ACC112 (cell line): ENCODE data around the gene SLX1A.
"Not testable (repeated sequence)": the region's sequence is repeated elsewhere in the genome, so short reads cannot be mapped to it uniquely, and the experiment has no call there.

Experiments used
- H2AFZ ChIP-seq: fragments of 200-600 bp; sonication (generic); one replicate; pipeline ENCODE4 v1.6.0; 2017; ENCODE audit warnings: antibody characterized with exemption, low read length; ENCODE audit not compliant: unreplicated experiment
- H3K27ac ChIP-seq: fragments of 200-600 bp; sonication (generic); 2 replicates; pipeline ENCODE4 v1.5.1; 2014; ENCODE audit warnings: low read depth, mild to moderate bottlenecking, antibody characterized with exemption, low read length, moderate library complexity
- H3K27me3 ChIP-seq: fragments of 200-600 bp; sonication (generic); 2 replicates; pipeline ENCODE4 v1.6.1; 2014; ENCODE audit warnings: mild to moderate bottlenecking, antibody characterized with exemption, low read length, moderate library complexity, mixed read lengths; ENCODE audit not compliant: insufficient read depth
- H3K36me3 ChIP-seq: fragments of 200-600 bp; sonication (generic); 2 replicates; pipeline ENCODE4 v1.6.1; 2016; ENCODE audit warnings: mild to moderate bottlenecking, antibody characterized with exemption, low read length, moderate library complexity, mixed read lengths; ENCODE audit not compliant: insufficient read depth
- H3K4me1 ChIP-seq: fragments of 200-600 bp; sonication (generic); one replicate; pipeline ENCODE4 v1.6.1; 2016; ENCODE audit warnings: low read length, mixed read lengths; ENCODE audit not compliant: insufficient read depth, unreplicated experiment, control insufficient read depth
- H3K4me3 ChIP-seq: fragments of 200-600 bp; sonication (generic); 2 replicates; pipeline ENCODE4 v1.5.1; 2014; ENCODE audit warnings: mild to moderate bottlenecking, low read depth, low read length
- H3K79me2 ChIP-seq: fragments of 200-600 bp; sonication (generic); one replicate; pipeline ENCODE4 v1.6.0; 2016; ENCODE audit warnings: low read length; ENCODE audit not compliant: control insufficient read depth, unreplicated experiment, insufficient read depth

Gene SLX1A

GRCh38 chr16:30194172-30194925, 674 bp downstream of the SLX1A start:
- not testable (repeated sequence) for H2AFZ ChIP-seq, H3K27me3 ChIP-seq, H3K79me2 ChIP-seq, H3K4me1 ChIP-seq, H3K36me3 ChIP-seq, H3K27ac ChIP-seq
- peak overlapping the region; percentile 68 for H3K4me3 ChIP-seq

- not testable (repeated sequence) for H3K27ac ChIP-seq, H3K4me1 ChIP-seq, H2AFZ ChIP-seq, H3K36me3 ChIP-seq, H3K4me3 ChIP-seq, H3K79me2 ChIP-seq, H3K27me3 ChIP-seq
Measured at GRCh38 chr16:30197001-30197400, 3.3 kb downstream of the SLX1A start.

DNA sequence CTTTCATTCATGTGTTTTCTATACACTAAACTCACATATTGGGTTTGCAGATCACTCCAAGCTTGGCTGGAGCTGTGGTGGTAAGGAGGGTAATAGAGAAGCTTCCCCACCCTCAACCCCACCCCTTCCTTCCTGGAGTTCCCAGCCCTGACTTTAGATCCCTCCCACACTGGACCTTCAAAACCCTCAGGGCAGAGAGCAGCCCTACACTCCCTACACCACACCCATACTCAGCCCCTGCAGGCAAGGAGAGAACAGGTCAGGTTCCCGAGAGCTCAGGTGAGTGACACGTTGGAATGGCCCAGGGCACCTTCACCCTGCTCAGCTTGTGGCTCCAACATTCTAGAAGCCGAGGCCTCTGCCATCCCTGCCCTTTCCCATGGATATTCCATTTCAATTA, 5.4 kb downstream of the SLX1A start, which contains the start of gene SULT1A3:
TSS of gene SULT1A3 (plus strand) at position 207 of the 400 bp plus-strand sequence. CDS start 1,474 bp downstream, outside the sequence.
- H2AFZ ChIP-seq, H3K27me3 ChIP-seq, H3K27ac ChIP-seq, H3K36me3 ChIP-seq, H3K79me2 ChIP-seq, H3K4me1 ChIP-seq, H3K4me3 ChIP-seq: not testable (repeated sequence)

GRCh38 chr16:30199608-30200343, 6.1 kb downstream of the SLX1A start:
- H3K4me1 ChIP-seq, H3K79me2 ChIP-seq, H2AFZ ChIP-seq, H3K27me3 ChIP-seq, H3K36me3 ChIP-seq, H3K4me3 ChIP-seq, H3K27ac ChIP-seq: not testable (repeated sequence)

DNA sequence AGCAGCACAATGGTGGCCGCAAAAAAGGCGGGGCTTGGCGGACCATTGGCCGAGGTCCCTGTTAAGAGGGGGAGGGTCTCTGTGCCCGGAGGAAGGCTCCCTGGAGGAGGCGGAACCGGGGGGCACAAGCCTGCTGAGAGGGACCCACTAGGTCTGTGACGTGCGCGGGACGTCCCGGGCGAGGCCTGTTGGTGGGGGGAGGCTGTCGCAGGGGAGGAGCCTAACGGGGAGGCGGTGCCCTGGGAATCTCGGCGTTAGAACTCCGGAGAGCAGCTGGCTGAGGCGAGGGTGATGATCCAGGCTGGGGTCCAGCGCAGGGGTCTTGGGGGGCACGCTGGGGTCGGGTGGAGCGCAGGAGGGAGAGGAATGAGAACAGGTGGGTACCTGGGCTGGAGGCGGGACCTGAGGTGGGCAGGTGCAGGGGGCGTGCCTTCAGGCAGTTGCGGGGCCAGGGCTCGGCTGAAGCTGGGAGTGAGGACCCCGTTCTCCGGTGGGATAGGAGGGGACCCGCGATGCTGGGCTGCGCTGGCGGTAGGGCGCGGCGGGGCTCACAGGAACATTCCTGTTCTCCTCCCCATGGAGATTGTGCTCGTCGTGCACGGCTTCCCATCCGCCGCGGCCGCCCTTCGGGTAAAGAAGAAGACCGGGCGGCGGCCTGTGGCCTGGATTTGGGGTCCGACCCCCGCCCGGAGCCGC, 12.0 kb downstream of the SLX1A start:
- H3K36me3 ChIP-seq, H3K27ac ChIP-seq, H3K79me2 ChIP-seq, H3K27me3 ChIP-seq, H3K4me1 ChIP-seq, H2AFZ ChIP-seq: not testable (repeated sequence)
- peak overlapping the region; percentile 69; the same call in 1 of the 2 replicates for H3K4me3 ChIP-seq

DNA sequence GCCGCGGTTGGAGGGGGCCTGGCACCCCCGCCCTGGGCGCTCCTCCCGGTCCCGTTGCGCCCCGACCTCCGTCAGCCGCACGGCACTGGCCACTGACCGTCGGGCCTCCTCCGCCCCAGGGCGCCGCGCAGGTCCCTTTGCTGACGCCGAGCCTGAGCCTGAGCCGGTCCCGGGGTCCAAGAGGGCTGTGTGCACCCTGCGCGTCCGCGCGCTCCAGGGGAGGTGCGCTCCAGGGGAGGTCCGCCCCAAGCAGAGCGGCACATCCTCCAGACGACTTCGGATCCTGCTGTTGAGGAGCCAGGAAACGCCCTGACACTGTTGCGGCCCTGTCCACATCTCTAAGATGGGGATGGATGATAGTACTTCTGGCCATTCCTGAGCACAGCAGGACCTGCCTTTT, 12.6 kb downstream of the SLX1A start:
- not testable (repeated sequence) for H3K36me3 ChIP-seq, H3K4me1 ChIP-seq, H2AFZ ChIP-seq, H3K79me2 ChIP-seq, H3K27me3 ChIP-seq, H3K27ac ChIP-seq
- H3K4me3 ChIP-seq: peak overlapping the region; percentile 69; the same call in 1 of the 2 replicates

DNA sequence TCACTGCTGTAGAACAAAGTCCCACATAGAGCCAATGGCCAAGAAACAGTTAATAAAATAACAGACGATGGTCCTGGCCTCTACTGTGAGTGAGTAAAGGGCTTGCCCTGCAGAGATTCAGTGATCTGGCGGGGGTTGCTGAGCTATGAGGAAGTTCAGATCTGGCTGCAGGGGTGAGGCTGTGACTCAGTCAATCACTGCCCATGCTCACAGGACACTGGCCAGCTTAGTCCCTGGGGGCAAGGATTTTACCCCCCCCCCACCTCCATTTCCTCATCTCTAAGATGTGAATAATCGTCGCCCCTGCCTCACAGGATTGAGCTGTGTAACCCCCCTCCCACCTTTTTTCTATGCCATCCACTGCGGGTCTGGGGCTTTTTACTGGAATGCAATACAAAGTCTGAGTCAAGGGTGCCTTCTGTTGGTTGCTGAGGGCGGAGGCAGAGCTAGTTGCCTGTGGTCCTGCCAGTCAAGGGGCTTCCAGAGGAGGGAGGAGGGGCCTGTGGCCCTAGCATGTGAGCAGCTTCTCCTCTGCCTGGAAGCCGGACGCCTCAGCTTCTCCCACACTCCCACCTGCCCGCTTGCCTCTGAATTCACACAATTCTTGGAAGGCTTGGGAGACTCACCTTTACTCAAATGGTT, 13.5 kb downstream of the SLX1A start:
- H2AFZ ChIP-seq, H3K4me3 ChIP-seq, H3K27ac ChIP-seq, H3K27me3 ChIP-seq, H3K79me2 ChIP-seq, H3K4me1 ChIP-seq, H3K36me3 ChIP-seq: not testable (repeated sequence)

- H3K4me3 ChIP-seq, H3K79me2 ChIP-seq, H3K36me3 ChIP-seq, H3K27ac ChIP-seq, H2AFZ ChIP-seq, H3K4me1 ChIP-seq, H3K27me3 ChIP-seq: not testable (repeated sequence)
Measured at GRCh38 chr16:30209032-30209431, 15.4 kb downstream of the SLX1A start.

DNA sequence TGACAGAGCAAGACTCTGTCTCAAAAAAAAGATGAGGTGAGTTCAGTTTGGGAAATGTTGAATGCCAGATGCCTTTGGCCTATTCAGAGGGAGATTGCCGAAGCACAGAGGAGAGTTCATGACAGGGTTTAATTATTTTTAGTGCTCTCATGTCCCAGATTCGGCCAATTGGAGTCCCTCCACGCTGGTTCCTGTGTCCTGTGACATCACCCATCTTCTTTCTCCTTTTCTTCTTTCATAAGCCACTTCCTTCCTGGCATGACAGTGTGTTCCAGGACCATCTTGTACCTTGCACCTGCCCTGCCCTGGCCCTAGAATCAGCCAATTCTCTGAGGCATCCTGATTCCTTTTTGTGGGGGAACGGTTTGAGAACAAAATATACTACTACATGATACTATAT, 17.7 kb downstream of the SLX1A start:
- H3K27ac ChIP-seq, H3K4me3 ChIP-seq, H3K27me3 ChIP-seq, H3K36me3 ChIP-seq, H3K79me2 ChIP-seq, H3K4me1 ChIP-seq, H2AFZ ChIP-seq: not testable (repeated sequence)

GRCh38 chr16:30217082-30217481, 23.4 kb downstream of the SLX1A start:
- not testable (repeated sequence) for H3K27me3 ChIP-seq, H3K27ac ChIP-seq, H3K4me3 ChIP-seq, H3K36me3 ChIP-seq, H3K79me2 ChIP-seq, H2AFZ ChIP-seq, H3K4me1 ChIP-seq
